ENCODE data around the gene CCDC116.

The CCDC116 gene

GRCh38 chr22:21626073-21626734 lies 6.4 kb upstream of the CCDC116 start:
- no peak overlapping the region for H3K4me3 ChIP-seq (ENCODE audit: control insufficient read depth, low read depth, low read length)
- DNase-seq (ENCODE audit: low read depth): no peak
- TF ChIP-seq, protein P1, sequence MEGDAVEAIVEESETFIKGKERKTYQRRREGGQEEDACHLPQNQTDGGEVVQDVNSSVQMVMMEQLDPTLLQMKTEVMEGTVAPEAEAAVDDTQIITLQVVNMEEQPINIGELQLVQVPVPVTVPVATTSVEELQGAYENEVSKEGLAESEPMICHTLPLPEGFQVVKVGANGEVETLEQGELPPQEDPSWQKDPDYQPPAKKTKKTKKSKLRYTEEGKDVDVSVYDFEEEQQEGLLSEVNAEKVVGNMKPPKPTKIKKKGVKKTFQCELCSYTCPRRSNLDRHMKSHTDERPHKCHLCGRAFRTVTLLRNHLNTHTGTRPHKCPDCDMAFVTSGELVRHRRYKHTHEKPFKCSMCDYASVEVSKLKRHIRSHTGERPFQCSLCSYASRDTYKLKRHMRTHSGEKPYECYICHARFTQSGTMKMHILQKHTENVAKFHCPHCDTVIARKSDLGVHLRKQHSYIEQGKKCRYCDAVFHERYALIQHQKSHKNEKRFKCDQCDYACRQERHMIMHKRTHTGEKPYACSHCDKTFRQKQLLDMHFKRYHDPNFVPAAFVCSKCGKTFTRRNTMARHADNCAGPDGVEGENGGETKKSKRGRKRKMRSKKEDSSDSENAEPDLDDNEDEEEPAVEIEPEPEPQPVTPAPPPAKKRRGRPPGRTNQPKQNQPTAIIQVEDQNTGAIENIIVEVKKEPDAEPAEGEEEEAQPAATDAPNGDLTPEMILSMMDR (conservative IDR thresholded peaks at IDR 0.05; ENCODE audit: control insufficient read depth, insufficient read depth, low read depth, low read length): no peak

DNA sequence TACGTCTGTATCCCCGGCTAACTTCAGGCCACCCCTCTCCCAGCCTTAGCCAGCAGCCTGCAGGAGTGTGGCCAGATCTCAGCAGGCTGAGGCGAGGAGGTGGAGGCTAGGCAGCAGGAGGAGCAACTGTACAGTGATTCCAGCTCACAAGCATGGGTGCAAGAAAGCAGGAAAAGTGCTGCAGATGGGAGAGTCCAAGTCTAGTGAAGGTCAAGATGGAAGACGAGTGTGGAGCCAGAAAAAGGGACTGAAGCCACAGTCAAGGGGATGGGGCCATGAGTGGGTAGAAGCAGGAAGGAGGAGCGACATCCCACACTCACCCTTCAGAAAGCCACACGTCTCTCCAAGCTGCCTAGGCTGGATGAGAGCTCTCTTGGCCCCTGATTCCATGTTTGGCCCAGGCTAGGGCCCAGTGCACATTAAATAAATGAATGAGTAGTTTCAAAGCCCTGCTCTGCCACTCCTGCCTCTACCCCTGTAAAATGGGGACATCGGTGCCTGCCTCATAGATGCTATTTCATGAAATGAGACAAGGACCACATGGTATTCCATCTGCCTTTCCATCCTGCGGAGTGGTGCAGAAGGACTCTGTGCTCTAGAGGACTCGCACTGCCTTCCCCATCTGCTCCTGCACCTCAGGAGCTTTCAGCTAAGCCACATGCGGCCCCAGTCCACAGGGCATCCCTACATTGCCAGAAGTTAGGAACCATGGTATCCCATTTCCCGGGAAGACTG lies 5.7 kb upstream of the CCDC116 start:
- DNase-seq (ENCODE audit: low read depth): no peak
- TF ChIP-seq, protein P1 (conservative IDR thresholded peaks at IDR 0.05; ENCODE audit: control insufficient read depth, insufficient read depth, low read depth, low read length): no peak
- no peak overlapping the region for H3K4me3 ChIP-seq (ENCODE audit: control insufficient read depth, low read depth, low read length)

- peak overlapping the region; percentile 77 for H3K4me3 ChIP-seq (ENCODE audit: control insufficient read depth, low read depth, low read length)
- TF ChIP-seq, protein P1 (conservative IDR thresholded peaks at IDR 0.05; ENCODE audit: control insufficient read depth, insufficient read depth, low read depth, low read length): no peak
- DNase-seq (ENCODE audit: low read depth): no peak
These were observed 3.9 kb upstream of the CCDC116 start for GRCh38 chr22:21628386-21629254.

- H3K4me3 ChIP-seq (ENCODE audit: control insufficient read depth, low read depth, low read length): peak within 1 kb of the TSS; percentile 77
- TF ChIP-seq, protein P1 (conservative IDR thresholded peaks at IDR 0.05; ENCODE audit: control insufficient read depth, insufficient read depth, low read depth, low read length): peak; percentile 39
- peak; percentile 86 for DNase-seq (ENCODE audit: low read depth)
These were observed 3.1 kb upstream of the CCDC116 start, which contains the start of gene YDJC for GRCh38 chr22:21629255-21630149. TSS of gene YDJC (minus strand) at chr22:21630022. CDS start at chr22:21630014, 8 bp downstream.

- DNase-seq (ENCODE audit: low read depth): no peak
- no peak overlapping the region for H3K4me3 ChIP-seq (ENCODE audit: control insufficient read depth, low read depth, low read length)
- TF ChIP-seq, protein P1 (conservative IDR thresholded peaks at IDR 0.05; ENCODE audit: control insufficient read depth, insufficient read depth, low read depth, low read length): no peak
These were observed 1.5 kb upstream of the CCDC116 start for GRCh38 chr22:21631025-21631424.
